CD4-positive, alpha-beta memory T cell (primary cell): ENCODE results near the gene CCDC102B. TPM values are rescaled to one million over a fixed set of nuclear protein-coding genes. Genes with fewer than 3 reads are reported as not detected.

Experiments
- CTCF ChIA-PET: fragments of 350-600 bp; sonication (Branson Sonifier 250); formaldehyde crosslinking; loops from one replicate; lab custom pipeline; 2021; ENCODE audit warnings: inconsistent platforms; ENCODE audit not compliant: partially characterized antibody; lab: Charles Lee
- POLR2A ChIA-PET: fragments of 350-600 bp; sonication (Branson Sonifier 250); formaldehyde crosslinking; loops from one replicate; lab custom pipeline; 2021; ENCODE audit not compliant: partially characterized antibody; lab: Charles Lee
- DNase-seq, 5 donors: peaks; one replicate each; pipeline versions ENCODE4 v3.0.0 to v3.0.0-alpha.2; 2020 to 2022; ENCODE audit warnings: mixed read lengths in 1 of 5
- H3K27ac ChIP-seq: one replicate; pipeline ENCODE4 v1.7.0; 2013; ENCODE audit warnings: low read depth, low read length
- H3K27me3 ChIP-seq: 2 replicates; pipeline ENCODE4 v1.7.0; 2013; ENCODE audit warnings: mild to moderate bottlenecking, low read length, moderate library complexity; ENCODE audit not compliant: insufficient read depth
- H3K36me3 ChIP-seq: 2 replicates; pipeline ENCODE4 v1.7.0; 2013; ENCODE audit warnings: mild to moderate bottlenecking, low read length, moderate library complexity; ENCODE audit not compliant: insufficient read depth
- H3K4me1 ChIP-seq: 2 replicates; pipeline ENCODE4 v1.7.0; 2013; ENCODE audit warnings: mild to moderate bottlenecking, low read length, moderate library complexity; ENCODE audit not compliant: insufficient read depth
- H3K4me3 ChIP-seq, 2 donors: one replicate each; pipeline ENCODE4 v1.7.0; 2013; ENCODE audit warnings: low read length in 2 of 2, mild to moderate bottlenecking in 1 of 2
- H3K9me3 ChIP-seq, 2 donors: one replicate each; pipeline ENCODE4 v1.7.0; 2013; ENCODE audit warnings: low read length in 2 of 2, control low read depth in 1 of 2; ENCODE audit not compliant: control insufficient read depth in 1 of 2
- H3K27ac Mint-ChIP-seq, 7 donors: one replicate each; pipeline ENCODE4 v1.8.0; 2020 to 2021; ENCODE audit warnings: mixed read lengths in 7 of 7, mild to moderate bottlenecking in 6 of 7, inconsistent platforms in 3 of 7, moderate library complexity in 3 of 7
- H3K27me3 Mint-ChIP-seq, 2 donors: one replicate each; pipeline ENCODE4 v1.8.0; 2020 to 2021; ENCODE audit warnings: mixed read lengths in 2 of 2
- H3K36me3 Mint-ChIP-seq, 2 donors: one replicate each; pipeline ENCODE4 v1.8.0; 2020 to 2021; ENCODE audit warnings: mixed read lengths in 2 of 2, inconsistent platforms in 1 of 2, mild to moderate bottlenecking in 1 of 2
- H3K4me1 Mint-ChIP-seq, 4 donors: one replicate each; pipeline ENCODE4 v1.8.0; 2020 to 2021; ENCODE audit warnings: mixed read lengths in 4 of 4, mild to moderate bottlenecking in 1 of 4
- H3K4me3 Mint-ChIP-seq, 8 donors: one replicate each; pipeline ENCODE4 v1.8.0; 2020 to 2021; ENCODE audit warnings: mixed read lengths in 8 of 8, mild to moderate bottlenecking in 7 of 8, moderate library complexity in 6 of 8, inconsistent platforms in 3 of 8
- H3K9me3 Mint-ChIP-seq, 8 donors: one replicate each; pipeline ENCODE4 v1.8.0; 2020 to 2021; ENCODE audit warnings: mixed read lengths in 8 of 8, mild to moderate bottlenecking in 5 of 8, inconsistent platforms in 3 of 8, moderate library complexity in 1 of 8
- intact Hi-C: fragments of 100-400 bp; cut with micrococcal nuclease; formaldehyde crosslinking; loops from one replicate; pipeline ENCODE4 v1.15.1; 2023
- polyA plus RNA-seq, 2 donors: library from polyadenylated mRNA; unstranded; fragments of 300-500 nt; fragmentation: Illumina TruSeq; gene quantifications; one replicate each; pipeline ENCODE4 v1.2.3, GENCODE V29; 2021
- total RNA-seq, 2 experiments: library from RNA; stranded (reverse); gene quantifications; one replicate each; pipeline ENCODE4 v1.2.3, GENCODE V29; 2021

The CCDC102B gene
- total and polyA plus RNA-seq, 4 experiments from 2014 or later = 2.7 to 4.9 (median 4.0) TPM

DNA sequence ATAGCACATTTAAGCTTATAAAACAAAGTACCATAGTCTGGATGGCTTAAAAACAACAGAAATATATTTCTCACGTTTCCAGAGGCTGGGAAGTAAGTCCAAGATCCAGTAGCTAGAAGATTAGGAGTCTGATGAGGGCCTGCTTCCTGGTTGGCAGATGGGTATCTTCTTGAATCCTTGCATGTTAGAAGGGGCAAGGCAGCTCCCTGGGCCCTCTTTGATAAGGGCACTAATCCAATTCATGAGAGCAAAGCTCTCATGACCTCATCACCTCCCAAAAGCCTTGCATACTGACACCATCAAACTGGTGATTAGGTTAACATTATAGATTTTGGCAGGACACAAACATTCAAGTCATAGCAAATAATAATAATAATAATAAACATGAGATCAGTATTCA, 146.4 kb downstream of the CCDC102B start:
- ChIA-PET CTCF (no interaction called here), POLR2A (no interaction called here)
- intact Hi-C loops = no loop called here
- no peak for DNase-seq
- Histone ChIP-seq H3K36me3 (no peaks in the 10 kb centered on the region), H3K27me3 (no peaks in the 10 kb centered on the region), H3K9me3 (no peaks in the 10 kb centered on the region), H3K27ac (no peak overlapping the region), H3K4me1 (no peaks in the 10 kb centered on the region), H3K4me3 (no peak overlapping the region)
- Mint-ChIP-seq H3K27ac (no peak overlapping the region), H3K36me3 (no peaks in the 10 kb centered on the region), H3K27me3 (no peaks in the 10 kb centered on the region), H3K4me3 (no peak overlapping the region), H3K4me1 (no peaks in the 10 kb centered on the region), H3K9me3 (no peaks in the 10 kb centered on the region)

DNA sequence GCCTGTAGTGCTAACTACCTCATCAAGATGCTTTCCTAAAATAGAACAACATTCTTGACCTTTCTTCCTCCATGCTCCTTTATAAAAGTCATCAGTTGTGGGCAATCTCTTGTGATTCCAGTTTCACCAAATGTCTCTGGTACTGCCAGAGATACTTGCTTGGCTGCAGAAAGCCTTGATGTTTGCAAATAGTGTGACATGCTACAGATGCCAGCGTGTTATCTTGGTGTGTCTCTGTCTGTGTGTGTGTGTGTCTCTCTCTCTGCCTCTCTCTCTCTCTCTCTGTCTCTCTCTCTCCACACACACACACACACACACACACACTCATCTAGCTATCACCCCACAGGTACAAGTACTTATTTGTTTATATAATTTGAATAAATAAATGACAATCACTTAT, 146.9 kb downstream of the CCDC102B start:
- Mint-ChIP-seq H3K9me3 (no peaks in the 10 kb centered on the region), H3K27me3 (no peaks in the 10 kb centered on the region), H3K27ac (no peak overlapping the region), H3K36me3 (no peaks in the 10 kb centered on the region), H3K4me3 (no peak overlapping the region), H3K4me1 (no peaks in the 10 kb centered on the region)
- Histone ChIP-seq H3K4me1 (no peaks in the 10 kb centered on the region), H3K27ac (no peak overlapping the region), H3K27me3 (no peaks in the 10 kb centered on the region), H3K9me3 (no peaks in the 10 kb centered on the region), H3K36me3 (no peaks in the 10 kb centered on the region), H3K4me3 (no peak overlapping the region)
- intact Hi-C loops = no loop called here
- DNase-seq = no peak
- ChIA-PET POLR2A (no interaction called here), CTCF (no interaction called here)

DNA sequence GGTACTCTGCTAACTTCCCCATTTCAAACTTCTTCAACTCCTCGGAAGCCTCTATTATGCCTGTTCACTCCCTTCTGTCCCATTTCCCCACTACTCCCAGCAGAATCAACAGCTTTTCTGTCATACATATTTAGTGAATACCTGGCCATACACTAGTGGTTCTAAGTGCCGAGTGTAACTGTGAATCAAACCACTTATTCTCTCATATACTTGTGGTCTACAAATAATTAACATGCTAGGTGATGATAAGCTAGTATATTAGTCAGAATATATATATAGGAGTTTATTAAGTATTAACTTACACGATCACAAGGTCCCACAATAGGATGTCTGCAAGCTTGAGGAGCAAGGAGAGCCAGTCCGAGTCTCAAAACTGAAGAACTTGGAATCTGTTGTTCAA, 150.7 kb downstream of the CCDC102B start:
- Histone ChIP-seq H3K4me1 (no peaks in the 10 kb centered on the region), H3K27me3 (no peaks in the 10 kb centered on the region), H3K36me3 (no peaks in the 10 kb centered on the region), H3K4me3 (no peak overlapping the region), H3K9me3 (no peaks in the 10 kb centered on the region), H3K27ac (no peak overlapping the region)
- H3K4me3 Mint-ChIP-seq = no peak overlapping the region
- CTCF ChIA-PET = no interaction called here
- no peaks in the 10 kb centered on the region for H3K27me3 Mint-ChIP-seq
- no peak for DNase-seq
- no peak overlapping the region for H3K27ac Mint-ChIP-seq
- H3K36me3 Mint-ChIP-seq = no peaks in the 10 kb centered on the region
- POLR2A ChIA-PET = no interaction called here
- intact Hi-C loops = no loop called here
- peaks cover 0 to 6% (median 1%) of the 10 kb centered on the region in 8 donors for H3K9me3 Mint-ChIP-seq
- no peaks in the 10 kb centered on the region for H3K4me1 Mint-ChIP-seq

- CTCF ChIA-PET = no interaction called here
- Histone ChIP-seq H3K27me3 (no peaks in the 10 kb centered on the region), H3K36me3 (no peaks in the 10 kb centered on the region), H3K27ac (no peak overlapping the region), H3K4me3 (no peak overlapping the region), H3K9me3 (no peaks in the 10 kb centered on the region), H3K4me1 (no peaks in the 10 kb centered on the region)
- DNase-seq = no peak
- Mint-ChIP-seq H3K27me3 (no peaks in the 10 kb centered on the region), H3K36me3 (no peaks in the 10 kb centered on the region), H3K4me3 (no peak overlapping the region), H3K27ac (no peak overlapping the region), H3K4me1 (no peaks in the 10 kb centered on the region), H3K9me3 (peaks cover 0 to 6% (median 2%) of the 10 kb centered on the region in 8 donors)
- POLR2A ChIA-PET = no interaction called here
- intact Hi-C loops = no loop called here
These were observed 156.9 kb downstream of the CCDC102B start for GRCh38 chr18:68954738-68955137.

DNA sequence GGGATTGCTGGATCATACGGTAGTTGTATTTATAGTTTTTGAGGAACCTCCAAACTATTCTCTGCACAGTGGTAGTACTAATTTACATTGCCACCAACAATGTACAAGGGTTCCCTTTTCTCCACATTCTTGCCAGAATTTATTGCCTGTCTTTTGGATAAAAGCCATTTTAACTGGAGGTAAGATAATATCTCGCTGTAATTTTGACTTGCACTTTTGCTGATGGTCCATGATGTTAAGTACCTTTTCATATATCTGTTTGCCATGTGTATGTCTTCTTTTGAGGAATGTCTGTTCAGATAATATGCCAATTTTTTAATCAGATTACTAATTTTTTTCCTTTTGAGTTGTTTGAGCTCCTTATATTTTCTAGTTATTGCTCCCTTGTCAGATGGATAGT, 158.8 kb downstream of the CCDC102B start:
- peaks cover 0 to 6% (median 2%) of the 10 kb centered on the region in 8 donors for H3K9me3 Mint-ChIP-seq
- intact Hi-C loops = no loop called here
- CTCF ChIA-PET = no interaction called here
- H3K27me3 ChIP-seq = no peaks in the 10 kb centered on the region
- no peak overlapping the region for H3K27ac Mint-ChIP-seq
- H3K4me1 Mint-ChIP-seq = no peaks in the 10 kb centered on the region
- no peaks in the 10 kb centered on the region for H3K36me3 Mint-ChIP-seq
- no peak overlapping the region for H3K27ac ChIP-seq
- H3K36me3 ChIP-seq = no peaks in the 10 kb centered on the region
- H3K27me3 Mint-ChIP-seq = no peaks in the 10 kb centered on the region
- H3K4me3 ChIP-seq = no peak overlapping the region
- H3K9me3 ChIP-seq = no peaks in the 10 kb centered on the region
- no peak for DNase-seq
- no peaks in the 10 kb centered on the region for H3K4me1 ChIP-seq
- no peak overlapping the region for H3K4me3 Mint-ChIP-seq
- POLR2A ChIA-PET = no interaction called here

DNA sequence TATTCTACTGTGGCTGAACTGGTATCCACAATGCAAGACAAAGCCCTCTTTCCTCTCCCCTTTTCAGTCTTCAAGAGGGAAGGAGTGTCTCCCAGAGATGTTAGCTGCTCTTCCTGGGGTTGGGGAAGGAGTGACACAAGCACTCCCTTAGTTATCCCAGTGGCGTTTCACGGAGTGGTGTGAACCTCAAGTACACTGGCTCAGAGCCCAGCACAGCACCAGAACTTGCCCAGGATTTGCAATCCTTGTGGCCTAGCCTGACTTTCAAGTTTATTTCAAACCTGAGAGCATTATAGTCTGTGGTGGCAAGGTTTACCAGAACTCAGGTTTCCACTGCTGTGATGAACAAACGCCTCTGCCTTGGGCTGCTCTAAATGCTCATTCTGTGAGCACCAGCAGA, 162.5 kb downstream of the CCDC102B start:
- peaks cover 0 to 2% (median 0%) of the 10 kb centered on the region in 8 donors for H3K9me3 Mint-ChIP-seq

DNA sequence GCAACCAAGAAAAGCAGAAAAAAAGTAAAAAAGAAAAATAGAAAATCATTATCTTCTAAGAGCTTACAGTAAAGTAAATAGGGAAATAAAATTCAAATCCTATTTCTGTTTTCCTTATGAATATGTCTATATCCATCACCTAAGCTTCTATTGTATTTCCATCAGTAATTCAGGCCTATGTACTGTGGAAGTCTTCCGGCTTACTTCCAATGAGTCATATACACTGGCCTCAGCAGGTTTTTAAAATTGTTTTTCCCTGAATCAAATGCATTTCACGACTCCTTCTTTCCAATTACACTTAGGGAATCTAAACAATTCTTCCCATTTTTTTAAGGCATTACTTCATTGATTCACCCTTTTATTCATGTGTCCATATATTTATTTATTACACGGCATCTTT, 164.7 kb downstream of the CCDC102B start:
- Mint-ChIP-seq H3K27me3 (no peaks in the 10 kb centered on the region), H3K9me3 (peaks cover 0 to 2% (median 0%) of the 10 kb centered on the region in 8 donors), H3K27ac (no peak overlapping the region), H3K36me3 (no peaks in the 10 kb centered on the region), H3K4me1 (no peaks in the 10 kb centered on the region), H3K4me3 (no peak overlapping the region)
- Histone ChIP-seq H3K27ac (no peak overlapping the region), H3K4me3 (no peak overlapping the region), H3K9me3 (no peaks in the 10 kb centered on the region), H3K4me1 (no peaks in the 10 kb centered on the region), H3K36me3 (no peaks in the 10 kb centered on the region), H3K27me3 (no peaks in the 10 kb centered on the region)
- CTCF ChIA-PET = no interaction called here
- intact Hi-C loops = loop anchor here (10.0 kb wide), 1 partner anchor 62 kb away; no protein-coding TSS in a partner anchor
- DNase-seq = no peak
- POLR2A ChIA-PET = no interaction called here

More for the DNA sequence above, 162.5 kb downstream of the CCDC102B start:
- H3K4me3 ChIP-seq = no peak overlapping the region
- no peak for DNase-seq
- no peak overlapping the region for H3K27ac ChIP-seq
- H3K27me3 ChIP-seq = no peaks in the 10 kb centered on the region
- intact Hi-C loops = loop anchor here (10.0 kb wide), 1 partner anchor 64 kb away; no protein-coding TSS in a partner anchor
- H3K4me1 ChIP-seq = no peaks in the 10 kb centered on the region
- Mint-ChIP-seq H3K4me1 (no peaks in the 10 kb centered on the region), H3K27me3 (no peaks in the 10 kb centered on the region), H3K27ac (no peak overlapping the region), H3K36me3 (no peaks in the 10 kb centered on the region), H3K4me3 (no peak overlapping the region)
- H3K36me3 ChIP-seq = no peaks in the 10 kb centered on the region
- no peaks in the 10 kb centered on the region for H3K9me3 ChIP-seq
- POLR2A ChIA-PET = no interaction called here
- CTCF ChIA-PET = no interaction called here

GRCh38 chr18:68965817-68966216, 167.9 kb downstream of the CCDC102B start:
- Mint-ChIP-seq H3K36me3 (no peaks in the 10 kb centered on the region), H3K4me3 (no peak overlapping the region), H3K4me1 (no peaks in the 10 kb centered on the region), H3K9me3 (no peaks in the 10 kb centered on the region), H3K27me3 (no peaks in the 10 kb centered on the region), H3K27ac (no peak overlapping the region)
- POLR2A ChIA-PET = no interaction called here
- Histone ChIP-seq H3K27me3 (no peaks in the 10 kb centered on the region), H3K4me1 (no peaks in the 10 kb centered on the region), H3K9me3 (no peaks in the 10 kb centered on the region), H3K27ac (no peak overlapping the region), H3K4me3 (no peak overlapping the region), H3K36me3 (no peaks in the 10 kb centered on the region)
- intact Hi-C loops = loop anchor here (10.0 kb wide), 1 partner anchor 59 kb away; no protein-coding TSS in a partner anchor
- DNase-seq = no peak
- CTCF ChIA-PET = no interaction called here
